OCI-LY7 (cell line): ENCODE data around the gene PRR33.

Experiments
- EZH2phosphoT487 ChIP-seq: fragments of 200-600 bp; sonication (generic); IDR thresholded peaks from 2 replicates; pipeline ENCODE4 v1.6.1; 2018; ENCODE audit warnings: low read depth, borderline replicate concordance, mild to moderate bottlenecking, mixed run types, antibody characterized with exemption, low read length, moderate library complexity, mixed read lengths
- TF ChIP-seq, protein P1 (sequence below): fragments of 200-600 bp; sonication (generic); conservative IDR thresholded peaks from 2 replicates; pipeline ENCODE4 v1.5.1; 2014; ENCODE audit warnings: mild to moderate bottlenecking, antibody characterized with exemption, low read length, moderate library complexity, mixed read lengths

DNA sequence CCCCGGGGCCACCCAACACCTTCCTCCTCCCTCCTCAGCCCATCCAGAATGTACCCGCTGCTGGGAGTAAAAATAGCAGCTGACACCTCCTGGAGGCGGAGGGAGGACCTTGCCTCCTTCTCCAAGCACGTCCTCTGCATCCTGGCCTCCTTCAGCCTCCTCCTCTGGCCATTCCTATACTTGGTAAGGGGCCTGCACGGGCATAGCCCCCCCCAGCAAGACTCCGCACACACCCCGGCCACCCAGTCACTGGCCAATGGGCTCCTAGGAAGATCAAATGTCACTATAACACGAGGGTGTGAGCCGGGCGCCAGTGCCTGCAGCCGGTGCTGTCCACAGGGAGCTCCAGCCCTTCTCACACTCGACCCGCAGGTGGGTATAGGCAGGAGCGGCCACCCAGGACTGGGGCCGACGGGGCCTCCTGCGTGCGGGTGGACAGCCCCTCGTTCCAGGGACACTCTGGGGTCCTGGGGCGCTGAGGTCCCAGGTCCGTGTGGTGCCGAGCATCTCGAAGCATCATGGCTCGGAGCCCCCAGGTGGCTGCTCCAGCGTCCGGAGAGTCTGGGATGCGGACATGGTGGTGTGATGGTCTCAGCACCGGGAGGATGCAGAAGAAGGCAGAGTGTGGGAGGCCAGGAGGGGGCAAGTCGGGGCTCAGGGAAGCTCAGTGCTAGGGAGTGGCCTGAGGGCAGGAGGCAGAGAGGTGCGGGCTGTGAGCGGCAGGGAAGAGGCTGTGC is 27.9 kb upstream of the PRR33 start, which contains the start of gene TNNT3:
- TF ChIP-seq, protein P1, sequence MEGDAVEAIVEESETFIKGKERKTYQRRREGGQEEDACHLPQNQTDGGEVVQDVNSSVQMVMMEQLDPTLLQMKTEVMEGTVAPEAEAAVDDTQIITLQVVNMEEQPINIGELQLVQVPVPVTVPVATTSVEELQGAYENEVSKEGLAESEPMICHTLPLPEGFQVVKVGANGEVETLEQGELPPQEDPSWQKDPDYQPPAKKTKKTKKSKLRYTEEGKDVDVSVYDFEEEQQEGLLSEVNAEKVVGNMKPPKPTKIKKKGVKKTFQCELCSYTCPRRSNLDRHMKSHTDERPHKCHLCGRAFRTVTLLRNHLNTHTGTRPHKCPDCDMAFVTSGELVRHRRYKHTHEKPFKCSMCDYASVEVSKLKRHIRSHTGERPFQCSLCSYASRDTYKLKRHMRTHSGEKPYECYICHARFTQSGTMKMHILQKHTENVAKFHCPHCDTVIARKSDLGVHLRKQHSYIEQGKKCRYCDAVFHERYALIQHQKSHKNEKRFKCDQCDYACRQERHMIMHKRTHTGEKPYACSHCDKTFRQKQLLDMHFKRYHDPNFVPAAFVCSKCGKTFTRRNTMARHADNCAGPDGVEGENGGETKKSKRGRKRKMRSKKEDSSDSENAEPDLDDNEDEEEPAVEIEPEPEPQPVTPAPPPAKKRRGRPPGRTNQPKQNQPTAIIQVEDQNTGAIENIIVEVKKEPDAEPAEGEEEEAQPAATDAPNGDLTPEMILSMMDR: no peak
- no peak for TF ChIP-seq EZH2phosphoT487
